H1 (cell line): ENCODE results near the gene ZNF555. TPM values are rescaled to one million over a fixed set of nuclear protein-coding genes. Genes with fewer than 3 reads are reported as not detected.

Experiments used
- CTCF ChIA-PET: fragments of 300-600 bp; sonication (Branson Sonifier 250); formaldehyde crosslinking; loops from one replicate; lab custom pipeline; 2021; ENCODE audit not compliant: partially characterized antibody; lab: Charles Lee
- POLR2A ChIA-PET: fragments of 300-600 bp; sonication (Branson Sonifier 250); formaldehyde crosslinking; loops from one replicate; lab custom pipeline; 2021; ENCODE audit warnings: inconsistent platforms; ENCODE audit not compliant: partially characterized antibody; lab: Charles Lee
- DNase-seq, 2 experiments: peaks; one replicate each; pipeline versions ENCODE4 v3.0.0 to v3.0.0-alpha.2; 2010 to 2022; ENCODE audit warnings: low spot score in 2 of 2, low read depth in 1 of 2, mixed read lengths in 1 of 2
- FAIRE-seq: peaks from 2 replicates; lab custom pipeline; 2011; peaks lifted over from hg19 to GRCh38; lab: Jason Lieb, UNC
- H2AFZ ChIP-seq: 2 replicates; pipeline ENCODE4 v1.8.1; 2012; ENCODE audit warnings: low read length, inconsistent platforms
- H2AK5ac ChIP-seq: 2 replicates; pipeline ENCODE4 v1.6.1; 2013; ENCODE audit warnings: low read depth, low read length
- H2BK120ac ChIP-seq: replicated peaks from 2 replicates; pipeline ENCODE3; 2013; ENCODE audit warnings: low read depth, low read length, inconsistent platforms
- H2BK12ac ChIP-seq: 2 replicates; pipeline ENCODE4 v1.6.1; 2013; ENCODE audit warnings: low read depth, low read length
- H2BK15ac ChIP-seq: 2 replicates; pipeline ENCODE4 v1.6.1; 2013; ENCODE audit warnings: low read length
- H2BK20ac ChIP-seq: 2 replicates; pipeline ENCODE4 v1.6.1; 2013; ENCODE audit warnings: low read length
- H2BK5ac ChIP-seq: 2 replicates; pipeline ENCODE4 v1.6.1; 2013; ENCODE audit warnings: low read depth, low read length
- H3K14ac ChIP-seq: 2 replicates; pipeline ENCODE4 v1.6.1; 2013; ENCODE audit warnings: inconsistent platforms; ENCODE audit not compliant: insufficient read length
- H3K18ac ChIP-seq: 2 replicates; pipeline ENCODE4 v1.6.1; 2013; ENCODE audit warnings: low read length; ENCODE audit errors: extremely low read depth
- H3K23ac ChIP-seq: 2 replicates; pipeline ENCODE4 v1.6.1; 2013; ENCODE audit warnings: inconsistent platforms; ENCODE audit not compliant: insufficient read length
- H3K23me2 ChIP-seq: 2 replicates; pipeline ENCODE4 v1.6.1; 2013; ENCODE audit warnings: low read depth, low read length
- H3K27ac ChIP-seq: 2 replicates; pipeline ENCODE4 v1.6.1; 2011; ENCODE audit warnings: low read depth, low read length, inconsistent platforms
- H3K27me3 ChIP-seq, 4 experiments: replicated peaks in 1 of 4; 1 replicate in 1 of 4; 2 replicates in 3 of 4; pipeline versions ENCODE4 v1.6.1 to v1.8.1; 2011 to 2013; ENCODE audit warnings: low read length in 3 of 4, mild to moderate bottlenecking in 3 of 4, inconsistent platforms in 2 of 4, mixed read lengths in 2 of 4, moderate library complexity in 1 of 4; ENCODE audit not compliant: control insufficient read depth in 3 of 4, insufficient read depth in 3 of 4; ENCODE audit errors: extremely low read depth in 1 of 4
- H3K36me3 ChIP-seq, 4 experiments: 2 replicates each; pipeline versions ENCODE4 v1.6.1 to v1.8.1; 2011 to 2013; ENCODE audit warnings: mild to moderate bottlenecking in 4 of 4, low read length in 3 of 4, moderate library complexity in 2 of 4, control low read depth in 1 of 4, inconsistent platforms in 1 of 4; ENCODE audit not compliant: insufficient read depth in 4 of 4, control insufficient read depth in 2 of 4
- H3K4ac ChIP-seq: replicated peaks from 2 replicates; pipeline ENCODE3; 2013; ENCODE audit warnings: low read length, low read depth, mixed read lengths, inconsistent platforms; ENCODE audit not compliant: insufficient read length
- H3K4me1 ChIP-seq, 4 experiments: replicated peaks in 1 of 4; 1 replicate in 1 of 4; 2 replicates in 3 of 4; pipeline versions ENCODE4 v1.6.1 to v1.8.1; 2011 to 2013; ENCODE audit warnings: low read length in 3 of 4, inconsistent platforms in 2 of 4, mixed read lengths in 1 of 4; ENCODE audit not compliant: insufficient read depth in 4 of 4, control insufficient read depth in 3 of 4
- H3K4me2 ChIP-seq, 2 experiments: 2 replicates each; pipeline versions ENCODE4 v1.6.1 to v1.8.1; 2011 to 2013; ENCODE audit warnings: low read depth in 2 of 2, low read length in 2 of 2, control low read depth in 1 of 2, inconsistent platforms in 1 of 2, mild to moderate bottlenecking in 1 of 2; ENCODE audit not compliant: insufficient read depth in 1 of 2
- H3K4me3 ChIP-seq, 4 experiments: fragments of 200-600, 300-600 bp in 1 of 4; sonication (generic), shearing (Covaris generic), sonication (Bioruptor Twin) in 1 of 4; 2 replicates each; pipeline versions ENCODE4 v1.5.1 to v1.8.1; 2011 to 2016; ENCODE audit warnings: low read length in 4 of 4, low read depth in 3 of 4, control low read depth in 2 of 4, inconsistent platforms in 2 of 4, mild to moderate bottlenecking in 2 of 4, mixed read lengths in 1 of 4, moderate library complexity in 1 of 4; ENCODE audit not compliant: insufficient read depth in 2 of 4; ENCODE audit errors: extremely low read depth in 1 of 4
- H3K56ac ChIP-seq: replicated peaks from 2 replicates; pipeline ENCODE3; 2013; ENCODE audit warnings: low read depth, mild to moderate bottlenecking, mixed read lengths, low read length, inconsistent platforms; ENCODE audit not compliant: insufficient read length
- H3K79me1 ChIP-seq: 2 replicates; pipeline ENCODE4 v1.6.1; 2013; ENCODE audit warnings: low read depth, low read length, control low read depth
- H3K79me2 ChIP-seq, 2 experiments: 2 replicates each; pipeline versions ENCODE4 v1.6.1 to v1.8.1; 2012 to 2013; ENCODE audit warnings: low read length in 2 of 2, mild to moderate bottlenecking in 2 of 2, inconsistent platforms in 1 of 2; ENCODE audit not compliant: insufficient read depth in 2 of 2, control insufficient read depth in 1 of 2
- H3K9ac ChIP-seq, 4 experiments: replicated peaks in 1 of 4; 1 replicate in 1 of 4; 2 replicates in 3 of 4; pipeline versions ENCODE4 v1.6.1 to v1.8.1; 2011 to 2013; ENCODE audit warnings: low read depth in 3 of 4, low read length in 3 of 4, control low read depth in 2 of 4, mild to moderate bottlenecking in 2 of 4, moderate library complexity in 2 of 4, inconsistent platforms in 1 of 4; ENCODE audit errors: extremely low read depth in 1 of 4
- H3K9me3 ChIP-seq, 2 experiments: 2 replicates each; pipeline versions ENCODE4 v1.6.1 to v1.8.1; 2012 to 2013; ENCODE audit warnings: mild to moderate bottlenecking in 2 of 2, moderate library complexity in 2 of 2, control low read depth in 1 of 2, inconsistent platforms in 1 of 2, low read depth in 1 of 2, low read length in 1 of 2, mixed read lengths in 1 of 2; ENCODE audit not compliant: insufficient read depth in 2 of 2
- H4K20me1 ChIP-seq, 2 experiments: replicated peaks in 1 of 2; 2 replicates each; pipeline versions ENCODE3 to v1.8.1; 2011 to 2013; ENCODE audit warnings: inconsistent platforms in 2 of 2, low read length in 2 of 2, mild to moderate bottlenecking in 1 of 2; ENCODE audit not compliant: insufficient read depth in 2 of 2, control insufficient read depth in 1 of 2
- H4K5ac ChIP-seq: 2 replicates; pipeline ENCODE4 v1.6.1; 2013; ENCODE audit warnings: low read length, low read depth, mixed read lengths, inconsistent platforms; ENCODE audit not compliant: insufficient read length
- H4K8ac ChIP-seq: 2 replicates; pipeline ENCODE4 v1.8.0; 2013; ENCODE audit warnings: mild to moderate bottlenecking, moderate library complexity, low read length, inconsistent platforms; ENCODE audit not compliant: insufficient read depth; ENCODE audit errors: extremely low read depth
- H4K91ac ChIP-seq: replicated peaks from 2 replicates; pipeline ENCODE3; 2013; ENCODE audit warnings: low read length, mixed read lengths, inconsistent platforms; ENCODE audit not compliant: insufficient read length
- KDM1A ChIP-seq: fragments of 200-600, 300-600 bp; sonication (generic); IDR thresholded peaks from 2 replicates; pipeline ENCODE4 v1.7.1; 2016; ENCODE audit warnings: mild to moderate bottlenecking, low read length, borderline replicate concordance
- YY1 ChIP-seq: IDR thresholded peaks from 2 replicates; pipeline ENCODE4 v1.6.1; 2011; ENCODE audit warnings: low read depth, mild to moderate bottlenecking, low read length
- ZNF274 ChIP-seq: IDR thresholded peaks from 2 replicates; pipeline ENCODE4 v1.7.0; 2012; ENCODE audit warnings: low read length, borderline replicate concordance; ENCODE audit errors: extremely low read depth
- WGBS, 2 experiments: shearing (Covaris generic) in 1 of 2; methylation state at CpG; one replicate each; pipeline versions ENCODE4 v1.1.6 to v1.1.7; 2013 to 2015; ENCODE audit warnings: low lambda C conversion rate in 2 of 2, mixed read lengths in 2 of 2, inconsistent platforms in 1 of 2, low coverage in 1 of 2, missing lambda C conversion rate in 1 of 2; ENCODE audit not compliant: insufficient replicate concordance in 2 of 2, insufficient coverage in 1 of 2, insufficient read length in 1 of 2; ENCODE audit errors: extremely low coverage in 1 of 2, missing lambda C conversion rate in 1 of 2; 5-methylcytosine and 5-hydroxymethylcytosine counted together
- polyA plus RNA-seq, 7 experiments: library from polyadenylated mRNA; depleted of rRNA in 3 of 7; stranded (reverse) in 5 of 7; unstranded in 2 of 7; fragments of >200 nt in 5 of 7; fragments of 200-250 nt in 2 of 7; gene quantifications; 1 replicate in 5 of 7; 2 replicates in 1 of 7; 4 replicates in 1 of 7; pipeline versions ENCODE4 v1.2.1 to v1.2.3, GENCODE V29; 2011 to 2013; ENCODE audit warnings: missing spikeins in 2 of 7, mixed read lengths in 2 of 7
- total RNA-seq: library from RNA; stranded (reverse); fragmentation: NEBNext Ultra II Directional; extraction: Animal tissue kit (Norgen Biotek cat#: 25700); gene quantifications from 2 replicates; pipeline ENCODE4 v1.2.1, GENCODE V29; 2021

ZNF555 gene
- total and polyA plus RNA-seq, 2 of the 8 experiments (the other 6 are each of a cell fraction or from before 2014, with no cell fraction given): 1.6 to 5.7 TPM

DNA sequence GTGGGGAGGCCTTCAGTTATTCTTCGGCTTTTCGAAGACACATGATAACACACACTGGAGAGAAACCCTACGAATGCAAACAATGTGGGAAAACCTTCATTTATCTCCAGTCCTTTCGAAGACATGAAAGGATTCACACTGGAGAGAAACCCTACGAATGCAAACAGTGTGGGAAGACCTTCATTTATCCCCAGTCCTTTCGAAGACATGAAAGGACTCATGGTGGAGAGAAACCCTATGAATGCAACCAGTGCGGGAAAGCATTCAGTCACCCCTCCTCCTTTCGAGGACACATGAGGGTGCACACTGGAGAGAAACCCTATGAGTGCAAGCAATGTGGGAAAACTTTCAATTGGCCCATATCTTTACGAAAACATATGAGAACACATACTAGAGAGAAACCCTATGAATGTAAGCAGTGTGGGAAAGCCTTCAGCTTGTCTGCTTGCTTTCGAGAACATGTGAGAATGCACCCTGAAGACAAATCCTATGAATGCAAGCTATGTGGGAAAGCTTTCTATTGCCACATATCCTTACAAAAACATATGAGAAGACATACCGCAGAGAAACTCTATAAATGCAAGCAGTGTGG, 11.8 kb downstream of the ZNF555 start:
- Histone ChIP-seq H3K79me1 (0 out of 2 replicates have a peak, but pooled peaks cover 2% of the 10 kb centered on the region), H3K4me1 (no peaks in the 10 kb centered on the region), H2BK20ac (no peak overlapping the region), H4K5ac (no peak overlapping the region), H4K20me1 (no peaks in the 10 kb centered on the region), H3K23ac (no peak overlapping the region), H3K18ac (no peak overlapping the region), H2AK5ac (no peak overlapping the region), H3K27me3 (no peaks in the 10 kb centered on the region; a peak in 1 of 7 replicates), H3K9me3 (peaks cover 72 to 89% of the 10 kb centered on the region in 2 experiments), H2BK5ac (no peak overlapping the region), H3K14ac (no peak overlapping the region), H3K4me2 (no peak overlapping the region), H3K27ac (no peak overlapping the region), H2BK120ac (no peak overlapping the region), H3K4me3 (0 out of 8 replicates have a peak overlapping the region, but pooled peaks of 1 of the 4 experiments have one; percentile 10), H3K56ac (no peak overlapping the region), H2BK12ac (no peak overlapping the region), H3K9ac (no peak overlapping the region), H2AFZ (no peak overlapping the region), H4K91ac (no peak overlapping the region), H3K36me3 (peaks cover 12 to 51% (median 36%) of the 10 kb centered on the region in 4 experiments), H2BK15ac (no peak overlapping the region), H4K8ac (no peak overlapping the region), H3K23me2 (no peaks in the 10 kb centered on the region), H3K4ac (no peak overlapping the region), H3K79me2 (no peaks in the 10 kb centered on the region; a peak in 1 of 4 replicates)
- 92% methylated on average over 11 of the region's 11 CpGs; no CpG with 5 or more reads in 1 of the 2 experiments for WGBS, 2 experiments
- FAIRE-seq (no peak), DNase-seq (no peak)
- CTCF ChIA-PET: interaction anchor here (0.6 kb wide), 1 partner anchor 580 kb away, joined by 3 read pairs; no protein-coding TSS in a partner anchor
- TF ChIP-seq ZNF274 (peak; percentile 51; the same call in 1 of the 2 replicates), KDM1A (peak; percentile 20; the same call in 1 of the 2 replicates), YY1 (no peak)
- POLR2A ChIA-PET: no interaction called here
